CD4-positive, alpha-beta T cell (primary cell): ENCODE measurements around the gene SUSD5. TPM values are rescaled to one million over a fixed set of nuclear protein-coding genes. Genes with fewer than 3 reads are reported as not detected.

Experiments
- ATAC-seq: fragments of 200-7000 bp; cut with Tn5 transposase; one replicate; pipeline ENCODE4 v1.10.0; 2022; ENCODE audit warnings: mild to moderate bottlenecking; ENCODE audit not compliant: poor library complexity
- CTCF ChIA-PET: fragments of 350-600 bp; sonication (Branson Sonifier 250); formaldehyde crosslinking; loops from one replicate; lab custom pipeline; 2021; ENCODE audit warnings: antibody characterized with exemption, inconsistent platforms; lab: Charles Lee
- POLR2A ChIA-PET: fragments of 350-600 bp; sonication (Branson Sonifier 250); formaldehyde crosslinking; loops from one replicate; lab custom pipeline; 2021; ENCODE audit warnings: antibody characterized with exemption, inconsistent platforms; lab: Charles Lee
- DNase-seq, 14 experiments: peaks; one replicate each; pipeline ENCODE4 v3.0.0-alpha.2; 2013 to 2020; ENCODE audit warnings: mixed read lengths in 2 of 14
- H3K27ac ChIP-seq, 2 donors: one replicate each; pipeline versions ENCODE4 v1.5.1 to v1.7.0; 2013; ENCODE audit warnings: low read length in 2 of 2, low read depth in 1 of 2, mild to moderate bottlenecking in 1 of 2
- H3K27me3 ChIP-seq, 2 experiments: 1 replicate in 1 of 2; 2 replicates in 1 of 2; pipeline versions ENCODE4 v1.6.1 to v1.7.0; 2013; ENCODE audit warnings: low read length in 2 of 2, control low read depth in 1 of 2, mild to moderate bottlenecking in 1 of 2, moderate library complexity in 1 of 2; ENCODE audit not compliant: insufficient read depth in 2 of 2, control insufficient read depth in 1 of 2
- H3K36me3 ChIP-seq: one replicate; pipeline ENCODE4 v1.6.1; 2013; ENCODE audit warnings: low read length, control low read depth; ENCODE audit not compliant: insufficient read depth
- H3K4me1 ChIP-seq: one replicate; pipeline ENCODE4 v1.6.1; 2013; ENCODE audit warnings: low read length, control low read depth; ENCODE audit not compliant: insufficient read depth
- H3K4me3 ChIP-seq: one replicate; pipeline ENCODE4 v1.5.1; 2013; ENCODE audit warnings: mild to moderate bottlenecking, low read length, moderate library complexity
- H3K9me3 ChIP-seq, 2 experiments: 1 replicate in 1 of 2; 2 replicates in 1 of 2; pipeline versions ENCODE4 v1.6.1 to v1.7.0; 2013; ENCODE audit warnings: low read length in 2 of 2, mild to moderate bottlenecking in 2 of 2, control low read depth in 1 of 2, moderate library complexity in 1 of 2; ENCODE audit not compliant: control insufficient read depth in 1 of 2, insufficient read depth in 1 of 2
- H3K27ac Mint-ChIP-seq: one replicate; pipeline ENCODE4 v1.8.0; 2020; ENCODE audit warnings: mixed read lengths
- H3K27me3 Mint-ChIP-seq: one replicate; pipeline ENCODE4 v1.8.0; 2021; ENCODE audit warnings: mixed read lengths
- H3K36me3 Mint-ChIP-seq: one replicate; pipeline ENCODE4 v1.8.0; 2021; ENCODE audit warnings: low read depth, mixed read lengths
- H3K4me1 Mint-ChIP-seq: one replicate; pipeline ENCODE4 v1.8.0; 2021; ENCODE audit warnings: low read depth, mixed read lengths
- H3K4me3 Mint-ChIP-seq: one replicate; pipeline ENCODE4 v1.8.0; 2020; ENCODE audit warnings: mild to moderate bottlenecking, mixed read lengths
- H3K9me3 Mint-ChIP-seq: one replicate; pipeline ENCODE4 v1.8.0; 2020; ENCODE audit warnings: mixed read lengths
- CTCF ChIP-seq: fragments of 200-600 bp; IDR thresholded peaks from one replicate; pipeline ENCODE4 v1.8.0; 2022; ENCODE audit warnings: antibody characterized with exemption, mild to moderate bottlenecking
- intact Hi-C, 2 experiments: fragments of 100-400 bp; cut with DNase I in 1 of 2; cut with micrococcal nuclease in 1 of 2; formaldehyde crosslinking; loops; one replicate each; pipeline versions ENCODE4 v1.15.1 to v1.9.0; 2023 to 2025; cut with DNase I, micrococcal nuclease
- total RNA-seq, 174 experiments: library from RNA in 2 of 174; stranded (reverse) in 2 of 174; gene quantifications; one replicate each; pipeline ENCODE4 v1.2.3 and lab custom pipeline; 2021 to 2026

SUSD5 gene
- total RNA-seq, 2 experiments from 2014 or later: not detected

DNA sequence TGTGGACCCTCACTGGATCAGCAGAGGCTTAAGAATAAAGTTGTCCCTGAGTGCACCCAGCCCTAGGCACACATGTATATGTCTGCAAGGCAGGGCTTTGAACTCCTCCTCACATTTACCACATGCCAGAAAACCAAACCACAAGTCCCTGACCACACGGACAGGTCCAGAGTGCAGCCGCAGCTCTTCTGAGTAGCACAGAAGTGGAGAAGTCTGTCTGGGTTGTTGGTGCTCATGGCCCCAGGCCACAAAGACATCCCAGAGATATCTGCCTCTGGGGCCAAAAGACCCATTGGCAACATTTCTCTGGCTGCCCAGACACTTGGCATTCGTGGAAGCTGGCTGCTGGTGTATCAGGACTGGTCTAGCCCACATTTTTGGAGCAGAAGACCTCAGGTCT, 17.4 kb downstream of the SUSD5 start:
- TF ChIP-seq CTCF: no peak
- POLR2A ChIA-PET: no interaction called here
- ATAC-seq (no peak), DNase-seq (no peak)
- Mint-ChIP-seq H3K36me3 (no peaks in the 10 kb centered on the region), H3K27me3 (peaks cover 5% of the 10 kb centered on the region), H3K27ac (no peak overlapping the region), H3K4me3 (no peak overlapping the region), H3K9me3 (no peaks in the 10 kb centered on the region), H3K4me1 (no peaks in the 10 kb centered on the region)
- H3K9me3 ChIP-seq: no peaks in the 10 kb centered on the region
- no peak overlapping the region for H3K27ac ChIP-seq
- no peaks in the 10 kb centered on the region for H3K27me3 ChIP-seq
- no peaks in the 10 kb centered on the region for H3K36me3 ChIP-seq
- CTCF ChIA-PET: no interaction called here
- no peaks in the 10 kb centered on the region for H3K4me1 ChIP-seq
- intact Hi-C loops: no loop called here
- no peak overlapping the region for H3K4me3 ChIP-seq

DNA sequence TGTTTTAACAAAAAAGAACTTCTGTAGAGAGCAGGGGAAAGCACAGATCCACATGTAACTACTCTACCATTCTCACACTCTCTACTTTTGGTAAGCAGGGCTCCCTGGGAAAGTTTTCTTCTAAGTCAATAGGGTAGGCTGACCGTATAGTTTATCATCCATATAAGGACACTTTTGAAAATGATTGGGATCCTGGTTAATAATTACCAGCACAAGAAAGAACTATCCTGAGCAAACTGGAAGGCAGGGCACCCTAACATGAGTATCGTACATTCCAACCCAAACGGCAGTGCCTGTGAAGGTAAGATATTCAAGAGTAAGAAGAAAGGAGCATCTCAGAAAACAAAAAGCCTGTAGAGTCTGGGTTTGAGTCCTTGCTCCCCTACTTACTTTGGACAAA, 22.1 kb downstream of the SUSD5 start:
- CTCF ChIA-PET: no interaction called here
- POLR2A ChIA-PET: no interaction called here

GRCh38 chr3:33194303-33194702, 24.3 kb downstream of the SUSD5 start:
- intact Hi-C loops: no loop called here
- CTCF ChIA-PET: no interaction called here

More for the DNA sequence above, 22.1 kb downstream of the SUSD5 start:
- DNase-seq: no peak
- peaks cover under 1% of the 10 kb centered on the region for H3K27me3 Mint-ChIP-seq
- H3K36me3 Mint-ChIP-seq: no peaks in the 10 kb centered on the region
- ATAC-seq: no peak
- TF ChIP-seq CTCF: no peak
- H3K36me3 ChIP-seq: no peaks in the 10 kb centered on the region
- no peaks in the 10 kb centered on the region for H3K27me3 ChIP-seq
- intact Hi-C loops: no loop called here
- no peaks in the 10 kb centered on the region for H3K4me1 Mint-ChIP-seq
- no peaks in the 10 kb centered on the region for H3K4me1 ChIP-seq
- no peak overlapping the region for H3K27ac Mint-ChIP-seq
- no peaks in the 10 kb centered on the region for H3K9me3 Mint-ChIP-seq
- H3K4me3 Mint-ChIP-seq: no peak overlapping the region
- no peaks in the 10 kb centered on the region for H3K9me3 ChIP-seq
- no peak overlapping the region for H3K4me3 ChIP-seq
- no peak overlapping the region for H3K27ac ChIP-seq

More at GRCh38 chr3:33194303-33194702, 24.3 kb downstream of the SUSD5 start:
- Mint-ChIP-seq H3K36me3 (no peaks in the 10 kb centered on the region), H3K4me3 (no peak overlapping the region), H3K27me3 (peaks cover 3% of the 10 kb centered on the region), H3K4me1 (no peaks in the 10 kb centered on the region), H3K27ac (no peak overlapping the region), H3K9me3 (no peaks in the 10 kb centered on the region)
- Histone ChIP-seq H3K36me3 (no peaks in the 10 kb centered on the region), H3K27ac (no peak overlapping the region), H3K4me1 (no peaks in the 10 kb centered on the region), H3K4me3 (no peak overlapping the region), H3K27me3 (no peaks in the 10 kb centered on the region), H3K9me3 (no peaks in the 10 kb centered on the region)
- POLR2A ChIA-PET: no interaction called here
- TF ChIP-seq CTCF: no peak
- no peak for DNase-seq
- no peak for ATAC-seq
